Neural progenitor cell (in vitro differentiated cells): Measurements from ENCODE around the gene D2HGDH. TPM values are rescaled to one million over a fixed set of nuclear protein-coding genes. Genes with fewer than 3 reads are reported as not detected.
A peak's percentile ranks its signal among the peaks of the same experiment; 100 is the strongest.

ENCODE experiments used
- DNase-seq: peaks from one replicate; pipeline ENCODE4 v3.0.0-alpha.2; 2016; ENCODE audit warnings: low spot score
- H2AFZ ChIP-seq: fragments of 200-600 bp; sonication (generic); replicated peaks from 2 replicates; pipeline ENCODE4 v1.6.1; 2016; ENCODE audit warnings: antibody characterized with exemption
- H3F3A ChIP-seq: fragments of 200-600 bp; sonication (generic); 2 replicates; pipeline ENCODE4 v1.6.1; 2016; ENCODE audit warnings: antibody characterized with exemption, low read depth
- H3K27ac ChIP-seq: fragments of 200-600 bp; sonication (generic); 2 replicates; pipeline ENCODE4 v1.5.1; 2016; ENCODE audit warnings: mild to moderate bottlenecking
- H3K27me3 ChIP-seq: fragments of 200-600 bp; sonication (generic); 2 replicates; pipeline ENCODE4 v1.6.1; 2016; ENCODE audit warnings: mild to moderate bottlenecking, moderate library complexity
- H3K36me3 ChIP-seq: fragments of 200-600 bp; sonication (generic); 2 replicates; pipeline ENCODE4 v1.5.1; 2016
- H3K4me1 ChIP-seq: fragments of 200-600 bp; sonication (generic); 2 replicates; pipeline ENCODE4 v1.6.1; 2016; ENCODE audit warnings: mixed run types
- H3K4me2 ChIP-seq: fragments of 200-600 bp; sonication (generic); 2 replicates; pipeline ENCODE4 v1.6.1; 2016
- H3K4me3 ChIP-seq: fragments of 200-600 bp; sonication (generic); 2 replicates; pipeline ENCODE4 v1.5.1; 2016
- H3K79me2 ChIP-seq: fragments of 200-600 bp; sonication (generic); 2 replicates; pipeline ENCODE4 v1.6.1; 2016; ENCODE audit warnings: low read depth
- H3K9ac ChIP-seq: fragments of 200-600 bp; sonication (generic); 2 replicates; pipeline ENCODE4 v1.6.1; 2016
- H3K9me3 ChIP-seq: fragments of 200-600 bp; sonication (generic); 2 replicates; pipeline ENCODE4 v1.5.1; 2016; ENCODE audit warnings: low read depth
- H4K20me1 ChIP-seq: fragments of 200-600 bp; sonication (generic); 2 replicates; pipeline ENCODE4 v1.6.1; 2016; ENCODE audit warnings: low read depth
- H3K27ac Mint-ChIP-seq: 3 replicates; pipeline ENCODE4 v1.8.0; 2021; ENCODE audit warnings: mixed read lengths
- H3K27me3 Mint-ChIP-seq: 2 replicates; pipeline ENCODE4 v1.8.0; 2022; ENCODE audit warnings: low read depth, mild to moderate bottlenecking, inconsistent platforms, moderate library complexity, mixed read lengths; ENCODE audit not compliant: insufficient read depth
- H3K36me3 Mint-ChIP-seq: 3 replicates; pipeline ENCODE4 v1.8.0; 2021; ENCODE audit warnings: mixed read lengths
- H3K4me1 Mint-ChIP-seq: 3 replicates; pipeline ENCODE4 v1.8.0; 2021; ENCODE audit warnings: mixed read lengths
- H3K4me3 Mint-ChIP-seq: 3 replicates; pipeline ENCODE4 v1.8.0; 2021; ENCODE audit warnings: mild to moderate bottlenecking, moderate library complexity, mixed read lengths
- H3K9me3 Mint-ChIP-seq: 3 replicates; pipeline ENCODE4 v1.8.0; 2020; ENCODE audit warnings: mixed read lengths
- CTCF ChIP-seq: fragments of 200-600 bp; sonication (generic); IDR thresholded peaks from 2 replicates; pipeline ENCODE4 v1.5.1; 2017; ENCODE audit warnings: antibody characterized with exemption, mild to moderate bottlenecking
- EZH2 ChIP-seq: fragments of 200-600 bp; sonication (generic); IDR thresholded peaks from 2 replicates; pipeline ENCODE4 v1.6.1; 2017; ENCODE audit warnings: antibody characterized with exemption, mild to moderate bottlenecking, moderate library complexity
- EZH2phosphoT487 ChIP-seq: fragments of 200-600 bp; sonication (generic); IDR thresholded peaks from 2 replicates; pipeline ENCODE4 v1.6.1; 2017; ENCODE audit warnings: antibody characterized with exemption
- total RNA-seq: library from RNA; depleted of rRNA; stranded (reverse); fragments of >200 nt; gene quantifications from 2 replicates; pipeline ENCODE4 v1.2.3, GENCODE V29; 2015; ENCODE audit warnings: low replicate concordance

The D2HGDH gene
- 3.5 and 15.4 TPM in 2 replicates for total RNA-seq

GRCh38 chr2:241734467-241735208 lies at the start of gene D2HGDH:
D2HGDH (plus strand) TSS chr2:241734630; CDS start chr2:241735225, 595 bp downstream.
- Histone ChIP-seq H3K27ac (no peak within 1 kb of the TSS), H4K20me1 (peaks cover 7% of the 10 kb centered on the region), H3K9ac (peak within 1 kb of the TSS; percentile 39), H3K79me2 (no peaks in the 10 kb centered on the region), H3K9me3 (no peaks in the 10 kb centered on the region), H2AFZ (peak within 1 kb of the TSS; percentile 93), H3K27me3 (no peaks in the 10 kb centered on the region), H3K4me1 (no peaks in the 10 kb centered on the region), H3F3A (no peaks in the 10 kb centered on the region), H3K36me3 (no peaks in the 10 kb centered on the region), H3K4me2 (peak within 1 kb of the TSS; percentile 91), H3K4me3 (peak within 1 kb of the TSS; percentile 68)
- Mint-ChIP-seq H3K27me3 (peaks cover 2% of the 10 kb centered on the region), H3K4me3 (peak within 1 kb of the TSS; percentile 87), H3K36me3 (no peaks in the 10 kb centered on the region), H3K4me1 (peaks cover 3% of the 10 kb centered on the region), H3K27ac (no peak within 1 kb of the TSS), H3K9me3 (peaks cover 3% of the 10 kb centered on the region)
- TF ChIP-seq EZH2 (no peak), CTCF (no peak), EZH2phosphoT487 (no peak)
- peak; percentile 95 for DNase-seq

GRCh38 chr2:241686324-241686649 lies 48.1 kb upstream of the D2HGDH start:
- Histone ChIP-seq H3K9me3 (no peaks in the 10 kb centered on the region), H3K27me3 (no peaks in the 10 kb centered on the region), H3K9ac (peak overlapping the region; percentile 82), H3K4me2 (peak overlapping the region; percentile 96), H3K4me1 (peaks cover 4% of the 10 kb centered on the region), H3K79me2 (peaks cover 62% of the 10 kb centered on the region), H3F3A (no peaks in the 10 kb centered on the region), H4K20me1 (no peaks in the 10 kb centered on the region), H2AFZ (peak overlapping the region; percentile 29), H3K4me3 (peak overlapping the region; percentile 91), H3K36me3 (peaks cover 13% of the 10 kb centered on the region), H3K27ac (no peak overlapping the region)
- Mint-ChIP-seq H3K9me3 (no peaks in the 10 kb centered on the region), H3K36me3 (peaks cover 26% of the 10 kb centered on the region), H3K4me3 (peak overlapping the region; percentile 96), H3K4me1 (peaks cover 22% of the 10 kb centered on the region), H3K27ac (peak overlapping the region; percentile 85), H3K27me3 (peaks cover 2% of the 10 kb centered on the region)
- DNase-seq, result no peak
- TF ChIP-seq EZH2 (no peak), EZH2phosphoT487 (no peak), CTCF (no peak)

GRCh38 chr2:241686650-241687425 lies 47.6 kb upstream of the D2HGDH start, which contains the start of gene DTYMK:
DTYMK (minus strand) TSS chr2:241686815; CDS start chr2:241686783, 32 bp downstream.
- Histone ChIP-seq H3K4me2 (peak within 1 kb of the TSS; percentile 96), H3K9me3 (no peaks in the 10 kb centered on the region), H3F3A (no peaks in the 10 kb centered on the region), H3K79me2 (peaks cover 61% of the 10 kb centered on the region), H2AFZ (peak within 1 kb of the TSS; percentile 71), H3K27ac (no peak within 1 kb of the TSS), H3K9ac (peak within 1 kb of the TSS; percentile 82), H3K27me3 (no peaks in the 10 kb centered on the region), H3K4me3 (peak within 1 kb of the TSS; percentile 91), H3K36me3 (peaks cover 13% of the 10 kb centered on the region), H3K4me1 (peaks cover 4% of the 10 kb centered on the region), H4K20me1 (no peaks in the 10 kb centered on the region)
- H3K27me3 Mint-ChIP-seq, result peaks cover 2% of the 10 kb centered on the region
- peak within 1 kb of the TSS; percentile 96 for H3K4me3 Mint-ChIP-seq
- no peak for TF ChIP-seq EZH2phosphoT487
- DNase-seq, result peak; percentile 98
- H3K4me1 Mint-ChIP-seq, result peaks cover 22% of the 10 kb centered on the region
- H3K27ac Mint-ChIP-seq, result peak within 1 kb of the TSS; percentile 85
- H3K36me3 Mint-ChIP-seq, result peaks cover 21% of the 10 kb centered on the region
- no peaks in the 10 kb centered on the region for H3K9me3 Mint-ChIP-seq
